Measurements from ENCODE around the gene ITGB5. TPM values are rescaled to one million over a fixed set of nuclear protein-coding genes. Genes with fewer than 3 reads are reported as not detected.

Gene ITGB5
- total and polyA plus RNA-seq, 4 experiments from 2014 or later, result 0.94 to 5.4 (median 3.4) TPM; not detected in 1

DNA sequence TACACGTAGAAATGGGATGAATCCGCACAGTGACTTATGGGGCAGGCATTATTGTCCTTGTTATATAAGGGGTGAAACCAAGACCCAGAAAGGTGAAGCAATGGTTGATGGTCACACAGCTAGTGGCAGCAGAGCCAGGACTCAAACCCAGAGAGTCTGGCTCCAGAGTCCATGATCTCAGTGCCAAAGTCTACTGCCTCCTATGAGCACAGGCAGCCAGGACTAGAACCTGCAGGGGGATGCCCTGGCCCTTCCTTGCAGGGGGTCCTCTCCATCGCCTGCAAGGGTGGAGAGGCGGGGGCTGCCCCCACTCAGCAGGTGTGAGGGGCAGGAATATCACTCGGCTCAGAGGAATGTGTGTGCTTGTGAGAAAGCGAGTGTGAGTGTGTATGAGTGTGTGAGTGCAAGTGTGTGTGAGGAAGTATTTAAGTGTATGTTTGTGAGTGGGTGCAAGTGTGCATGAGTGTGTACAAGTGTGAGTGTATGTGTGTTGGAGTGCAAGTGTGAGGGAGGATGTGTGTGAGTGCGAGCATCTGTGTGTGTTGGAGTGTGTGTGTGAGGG, 112.2 kb downstream of the ITGB5 start:
- Mint-ChIP-seq H3K27ac (no peak overlapping the region), H3K36me3 (no peaks in the 10 kb centered on the region), H3K9me3 (peaks cover 0 to 2% (median 0%) of the 10 kb centered on the region in 8 donors), H3K27me3 (peaks cover 6 to 14% of the 10 kb centered on the region in 2 donors), H3K4me1 (no peaks in the 10 kb centered on the region), H3K4me3 (no peak overlapping the region)
- Histone ChIP-seq H3K4me3 (ENCODE audit: low read length in 2 of 2) (no peak overlapping the region), H3K4me1 (ENCODE audit: insufficient read depth, low read length) (no peaks in the 10 kb centered on the region), H3K36me3 (ENCODE audit: insufficient read depth, low read length) (no peaks in the 10 kb centered on the region), H3K27me3 (ENCODE audit: insufficient read depth, low read length) (peaks cover 4% of the 10 kb centered on the region), H3K27ac (ENCODE audit: low read depth, low read length) (no peak overlapping the region), H3K9me3 (ENCODE audit: control insufficient read depth in 1 of 2, low read length in 2 of 2) (no peaks in the 10 kb centered on the region)
- CTCF ChIA-PET (ENCODE audit: partially characterized antibody), result interaction anchor here (1.1 kb wide), 1 partner anchor 12 kb away, joined by 3 read pairs; no protein-coding TSS in a partner anchor
- POLR2A ChIA-PET (ENCODE audit: partially characterized antibody), result no interaction called here
- intact Hi-C loops (cut with micrococcal nuclease), result no loop called here
- DNase-seq, result no peak

- CTCF ChIA-PET (ENCODE audit: partially characterized antibody), result interaction anchor here (1.1 kb wide), 1 partner anchor 12 kb away, joined by 3 read pairs; no protein-coding TSS in a partner anchor
- peaks cover 0 to 2% (median 0%) of the 10 kb centered on the region in 8 donors for H3K9me3 Mint-ChIP-seq
- no peak for DNase-seq
These were observed 112.8 kb downstream of the ITGB5 start for GRCh38 chr3:124774327-124774718.

DNA sequence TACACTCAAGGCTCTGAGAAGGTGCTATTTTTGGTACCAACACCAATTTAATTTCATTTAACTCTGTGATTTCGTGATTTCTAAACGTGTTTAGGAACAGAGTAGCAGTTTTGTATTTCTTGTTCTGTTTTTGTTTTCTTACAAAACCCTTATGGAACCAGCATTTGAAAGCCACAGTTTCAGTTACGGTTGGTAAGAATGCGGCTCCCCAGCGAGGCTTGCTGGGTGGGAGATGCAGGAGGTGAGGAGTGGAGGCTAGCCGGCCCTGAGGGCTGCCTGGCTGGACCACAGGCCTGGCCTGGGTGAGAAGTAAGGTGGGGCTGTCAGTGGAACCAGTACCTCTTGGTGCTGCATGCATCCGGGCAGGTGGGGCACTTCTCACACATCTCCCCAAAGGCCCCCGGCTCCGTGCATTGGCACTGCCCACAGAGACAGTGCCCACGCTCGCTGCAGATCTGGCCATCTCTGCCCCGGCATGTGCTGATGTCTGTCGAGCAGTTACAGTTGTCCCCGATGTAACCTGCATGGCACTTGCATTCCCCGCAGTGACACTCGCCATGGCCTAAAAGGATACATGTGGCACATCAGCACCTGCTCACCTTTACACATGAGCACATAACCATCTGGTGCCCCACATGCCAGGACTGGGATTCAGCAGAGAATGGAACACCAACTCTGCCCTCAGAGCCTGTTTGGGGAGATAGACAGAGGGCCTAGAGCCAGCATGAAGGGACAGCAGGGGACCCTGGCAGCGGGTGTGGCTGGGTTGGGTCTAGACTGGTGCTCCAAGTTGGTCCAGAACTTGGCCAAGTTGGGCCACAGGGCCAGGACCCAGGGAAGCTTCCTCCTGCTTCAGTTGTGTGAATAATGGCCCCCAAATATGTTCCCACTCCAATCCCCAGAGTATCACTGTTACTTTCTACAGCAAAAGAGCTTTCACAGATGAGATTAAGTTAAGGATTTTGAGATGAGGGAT, 113.5 kb downstream of the ITGB5 start:
- intact Hi-C loops (cut with micrococcal nuclease), result no loop called here
- ChIA-PET POLR2A (ENCODE audit: partially characterized antibody) (no interaction called here), CTCF (ENCODE audit: partially characterized antibody) (interaction anchor here (1.1 kb wide), 1 partner anchor 13 kb away, joined by 3 read pairs; no protein-coding TSS in a partner anchor)
- no peak overlapping the region for H3K4me3 Mint-ChIP-seq
- no peak for DNase-seq
- Histone ChIP-seq H3K36me3 (ENCODE audit: insufficient read depth, low read length) (no peaks in the 10 kb centered on the region), H3K4me3 (ENCODE audit: low read length in 2 of 2) (no peak overlapping the region), H3K4me1 (ENCODE audit: insufficient read depth, low read length) (no peaks in the 10 kb centered on the region), H3K9me3 (ENCODE audit: control insufficient read depth in 1 of 2, low read length in 2 of 2) (no peaks in the 10 kb centered on the region), H3K27ac (ENCODE audit: low read depth, low read length) (no peak overlapping the region), H3K27me3 (ENCODE audit: insufficient read depth, low read length) (peaks cover 4% of the 10 kb centered on the region)
- H3K4me1 Mint-ChIP-seq, result no peaks in the 10 kb centered on the region
- H3K27me3 Mint-ChIP-seq, result peaks cover 6 to 15% of the 10 kb centered on the region in 2 donors
- H3K36me3 Mint-ChIP-seq, result no peaks in the 10 kb centered on the region
- no peak overlapping the region for H3K27ac Mint-ChIP-seq
- peaks cover 0 to 2% (median 0%) of the 10 kb centered on the region in 8 donors for H3K9me3 Mint-ChIP-seq

More at GRCh38 chr3:124774327-124774718, 112.8 kb downstream of the ITGB5 start:
- Mint-ChIP-seq H3K36me3 (no peaks in the 10 kb centered on the region), H3K4me3 (no peak overlapping the region), H3K27me3 (peaks cover 6 to 18% of the 10 kb centered on the region in 2 donors), H3K27ac (no peak overlapping the region), H3K4me1 (no peaks in the 10 kb centered on the region)
- H3K27ac ChIP-seq (ENCODE audit: low read depth, low read length), result no peak overlapping the region
- H3K4me1 ChIP-seq (ENCODE audit: insufficient read depth, low read length), result no peaks in the 10 kb centered on the region
- intact Hi-C loops (cut with micrococcal nuclease), result no loop called here
- POLR2A ChIA-PET (ENCODE audit: partially characterized antibody), result no interaction called here
- H3K27me3 ChIP-seq (ENCODE audit: insufficient read depth, low read length), result peaks cover 4% of the 10 kb centered on the region
- no peak overlapping the region for H3K4me3 ChIP-seq (ENCODE audit: low read length in 2 of 2)
- no peaks in the 10 kb centered on the region for H3K36me3 ChIP-seq (ENCODE audit: insufficient read depth, low read length)
- H3K9me3 ChIP-seq (ENCODE audit: control insufficient read depth in 1 of 2, low read length in 2 of 2), result no peaks in the 10 kb centered on the region

DNA sequence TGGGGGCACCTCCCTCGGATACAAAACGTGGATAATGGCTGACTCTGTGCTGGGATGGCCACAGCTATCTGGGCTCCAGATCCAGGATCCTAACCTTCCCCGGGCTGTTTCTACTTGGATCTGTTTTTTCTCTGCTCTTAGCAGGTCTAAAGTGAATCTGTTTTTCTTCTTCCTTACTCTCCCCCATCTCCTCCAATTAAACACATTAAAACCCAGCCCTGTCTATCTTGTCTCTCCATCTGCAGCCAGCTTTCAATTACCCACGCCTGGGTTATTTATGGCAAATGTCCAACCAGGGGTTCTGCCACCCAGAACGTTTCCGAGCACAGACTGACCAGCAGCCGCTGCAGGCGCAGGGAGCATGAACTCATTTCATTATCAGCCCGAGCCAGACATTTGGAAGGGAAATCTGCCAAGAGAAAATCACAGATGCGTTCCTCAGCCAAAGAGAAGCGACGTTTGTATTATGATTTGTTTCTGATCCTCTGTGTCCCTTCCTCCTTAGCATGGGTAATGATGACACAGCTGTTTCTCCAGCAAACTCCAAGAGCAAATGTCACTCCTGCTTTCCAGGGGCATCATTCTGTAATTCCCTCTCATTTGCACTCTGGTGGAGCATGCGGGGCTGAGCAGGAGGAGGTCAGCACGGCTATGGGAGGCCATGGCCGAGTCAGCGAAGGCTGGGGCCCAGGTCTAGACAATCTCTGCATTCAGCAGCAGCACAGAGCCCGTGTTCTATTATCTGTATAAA, 114.9 kb downstream of the ITGB5 start:
- intact Hi-C loops (cut with micrococcal nuclease), result no loop called here
- POLR2A ChIA-PET (ENCODE audit: partially characterized antibody), result no interaction called here
- H3K27me3 Mint-ChIP-seq, result peaks cover 6 to 15% of the 10 kb centered on the region in 2 donors
- H3K4me1 ChIP-seq (ENCODE audit: insufficient read depth, low read length), result no peaks in the 10 kb centered on the region
- no peak overlapping the region for H3K4me3 Mint-ChIP-seq
- no peaks in the 10 kb centered on the region for H3K36me3 Mint-ChIP-seq
- no peaks in the 10 kb centered on the region for H3K9me3 Mint-ChIP-seq
- CTCF ChIA-PET (ENCODE audit: partially characterized antibody), result interaction anchor here (3.1 to 4.1 kb wide), 2 partner anchors 11 to 129 kb away, joined by 28 to 30 read pairs; no protein-coding TSS in a partner anchor
- no peak overlapping the region for H3K27ac ChIP-seq (ENCODE audit: low read depth, low read length)
- H3K27me3 ChIP-seq (ENCODE audit: insufficient read depth, low read length), result peaks cover 4% of the 10 kb centered on the region
- H3K27ac Mint-ChIP-seq, result no peak overlapping the region
- DNase-seq, result no peak
- no peaks in the 10 kb centered on the region for H3K36me3 ChIP-seq (ENCODE audit: insufficient read depth, low read length)
- H3K4me3 ChIP-seq (ENCODE audit: low read length in 2 of 2), result no peak overlapping the region
- H3K9me3 ChIP-seq (ENCODE audit: control insufficient read depth in 1 of 2, low read length in 2 of 2), result no peaks in the 10 kb centered on the region
- no peaks in the 10 kb centered on the region for H3K4me1 Mint-ChIP-seq

- H3K27ac ChIP-seq (ENCODE audit: low read depth, low read length), result no peak overlapping the region
- CTCF ChIA-PET (ENCODE audit: partially characterized antibody), result interaction anchor here (1.0 to 4.1 kb wide), 3 partner anchors 10 to 130 kb away, joined by 3 to 30 read pairs (median 28); no protein-coding TSS in a partner anchor
- H3K4me3 Mint-ChIP-seq, result no peak overlapping the region
- H3K9me3 ChIP-seq (ENCODE audit: control insufficient read depth in 1 of 2, low read length in 2 of 2), result no peaks in the 10 kb centered on the region
- no peaks in the 10 kb centered on the region for H3K4me1 ChIP-seq (ENCODE audit: insufficient read depth, low read length)
- no peak for DNase-seq
- H3K4me1 Mint-ChIP-seq, result no peaks in the 10 kb centered on the region
- no peak overlapping the region for H3K4me3 ChIP-seq (ENCODE audit: low read length in 2 of 2)
- H3K9me3 Mint-ChIP-seq, result no peaks in the 10 kb centered on the region
- POLR2A ChIA-PET (ENCODE audit: partially characterized antibody), result no interaction called here
- no peaks in the 10 kb centered on the region for H3K36me3 Mint-ChIP-seq
- H3K36me3 ChIP-seq (ENCODE audit: insufficient read depth, low read length), result no peaks in the 10 kb centered on the region
- H3K27me3 Mint-ChIP-seq, result peaks cover 6 to 13% of the 10 kb centered on the region in 2 donors
- intact Hi-C loops (cut with micrococcal nuclease), result no loop called here
- H3K27ac Mint-ChIP-seq, result no peak overlapping the region
- H3K27me3 ChIP-seq (ENCODE audit: insufficient read depth, low read length), result peaks cover 4% of the 10 kb centered on the region
These were observed 116.1 kb downstream of the ITGB5 start for GRCh38 chr3:124771083-124771445.

- ChIA-PET CTCF (ENCODE audit: partially characterized antibody) (interaction anchor here (1.0 to 4.1 kb wide), 3 partner anchors 9 to 131 kb away, joined by 3 to 30 read pairs (median 28); no protein-coding TSS in a partner anchor), POLR2A (ENCODE audit: partially characterized antibody) (no interaction called here)
- no peak overlapping the region for H3K4me3 Mint-ChIP-seq
- Histone ChIP-seq H3K4me3 (ENCODE audit: low read length in 2 of 2) (no peak overlapping the region), H3K27me3 (ENCODE audit: insufficient read depth, low read length) (peaks cover 4% of the 10 kb centered on the region), H3K9me3 (ENCODE audit: control insufficient read depth in 1 of 2, low read length in 2 of 2) (no peaks in the 10 kb centered on the region), H3K27ac (ENCODE audit: low read depth, low read length) (no peak overlapping the region), H3K36me3 (ENCODE audit: insufficient read depth, low read length) (no peaks in the 10 kb centered on the region), H3K4me1 (ENCODE audit: insufficient read depth, low read length) (no peaks in the 10 kb centered on the region)
- no peak overlapping the region for H3K27ac Mint-ChIP-seq
- H3K4me1 Mint-ChIP-seq, result no peaks in the 10 kb centered on the region
- intact Hi-C loops (cut with micrococcal nuclease), result no loop called here
- H3K9me3 Mint-ChIP-seq, result no peaks in the 10 kb centered on the region
- H3K27me3 Mint-ChIP-seq, result peaks cover 6 to 13% of the 10 kb centered on the region in 2 donors
- DNase-seq, result no peak
- H3K36me3 Mint-ChIP-seq, result no peaks in the 10 kb centered on the region
These were observed 116.7 kb downstream of the ITGB5 start for GRCh38 chr3:124770336-124771082.

Data from CD4-positive, alpha-beta memory T cell (primary cell).